Pancreas (tissue), 10 donors: ENCODE data around the gene FOCAD. TPM values are rescaled to one million over a fixed set of nuclear protein-coding genes. Genes with fewer than 3 reads are reported as not detected.

ENCODE experiments used
- ATAC-seq, 4 donors: fragments of 200-7000 bp; cut with Tn5 transposase; one replicate each; pipeline versions ENCODE4 v1.8.0 to v1.9.1; 2020; ENCODE audit warnings: mild to moderate bottlenecking in 4 of 4, moderate library complexity in 4 of 4
- DNase-seq, 6 donors: peaks; one replicate each; pipeline ENCODE4 v3.0.0-alpha.2; 2020
- FAIRE-seq: peaks from 2 replicates; lab custom pipeline; 2012; peaks lifted over from hg19 to GRCh38; lab: Jason Lieb, UNC
- H3K27ac ChIP-seq, 4 donors: fragments of 200-600 bp; sonication (generic); 1 replicate in 3 of 4; 2 replicates in 1 of 4; pipeline versions ENCODE4 v1.5.0 to v1.8.0; 2020
- H3K27me3 ChIP-seq, 4 donors: fragments of 200-600 bp; one replicate each; pipeline ENCODE4 v1.8.0; 2021
- H3K36me3 ChIP-seq, 3 donors: fragments of 200-600 bp; sonication (generic) in 1 of 3; one replicate each; pipeline versions ENCODE4 v1.5.0 to v1.8.0; 2020 to 2021
- H3K4me1 ChIP-seq, 3 donors: fragments of 200-600 bp; one replicate each; pipeline ENCODE4 v1.8.0; 2021
- H3K4me3 ChIP-seq, 4 donors: fragments of 200-600 bp; sonication (generic) in 2 of 4; one replicate each; pipeline versions ENCODE4 v1.5.0 to v1.8.0; 2020 to 2021
- H3K9me3 ChIP-seq, 4 donors: fragments of 200-600 bp; one replicate each; pipeline ENCODE4 v1.8.0; 2021
- WGBS, 2 donors: extraction: QIAGEN DNeasy Blood & Tissue Kit; methylation state at CpG; one replicate each; pipeline ENCODE4 v1.1.7; 2013; 5-methylcytosine and 5-hydroxymethylcytosine counted together
- intact Hi-C, 3 donors: fragments of 100-400 bp; cut with DNase I; formaldehyde crosslinking; loops; one replicate each; pipeline versions ENCODE4 v1.11.1 to v1.14.2; 2022
- polyA plus RNA-seq, 2 donors: library from polyadenylated mRNA; stranded (reverse); fragments of 200-250 nt; gene quantifications; one replicate each; pipeline ENCODE4 v1.2.3, GENCODE V29; 2013
- total RNA-seq, 6 donors: library from RNA; stranded (reverse); fragmentation: NEBNext Ultra II Directional in 4 of 6; extraction: Animal tissue kit (Norgen Biotek cat#: 25700) in 4 of 6; gene quantifications; one replicate each; pipeline versions ENCODE4 v1.2.1 to v1.2.4, GENCODE V29; 2021 to 2023
- TF ChIP-seq, protein P1 (sequence below), 4 donors: fragments of 200-600 bp; sonication (generic) in 3 of 4; IDR thresholded peaks; one replicate each; pipeline versions ENCODE4 v1.5.0 to v1.8.0; 2021; ENCODE audit warnings: antibody characterized with exemption in 4 of 4
- donor health status: healthy with polysubstance abuse.
- donor health status: DM: no; HTN: no; CAD: no; lungs with moderate emphysema.
- donor health status: DM: no; HTN: no; CAD: no.
- donor health status: control.
- donor health status: control.
- donor health status: Bipolar disorder and iron deficiency.
- donor health status: DM: yes; HTN: yes; CAD: no.
- donor health status: DM: no; HTN: no; CAD: no.
- donor health status: DM: no; HTN: no; CAD: no.
- donor health status: DM: yes; HTN: yes; CAD: no.

The FOCAD gene
- total and polyA plus RNA-seq, 8 donors, result 5.4 to 27.7 (median 16.8) TPM

DNA sequence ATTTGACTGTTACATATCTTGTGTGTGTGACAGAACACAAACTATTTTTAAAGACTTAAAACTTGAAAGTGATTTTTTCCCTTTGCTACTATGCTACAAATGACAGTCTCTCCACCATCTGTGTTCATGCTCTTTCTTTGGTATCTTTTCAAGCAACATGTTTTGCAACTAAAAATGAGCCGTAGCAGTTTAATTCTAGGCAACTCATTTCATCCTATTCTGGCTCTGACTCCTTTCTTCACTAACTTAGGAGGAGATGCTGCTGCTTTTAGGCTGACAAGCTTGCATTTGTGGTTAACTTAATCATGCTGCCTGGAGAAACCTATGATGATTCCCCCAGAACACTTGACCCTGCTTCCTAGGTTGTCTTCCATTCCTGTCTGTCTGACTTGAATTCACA is 246.8 kb downstream of the FOCAD start:
- no peaks in the 10 kb centered on the region for H3K4me1 ChIP-seq
- no peak overlapping the region for H3K4me3 ChIP-seq
- ATAC-seq (no peak), FAIRE-seq (no peak), DNase-seq (no peak)
- no peaks in the 10 kb centered on the region for H3K36me3 ChIP-seq
- H3K27me3 ChIP-seq, result no peaks in the 10 kb centered on the region
- H3K27ac ChIP-seq, result no peak overlapping the region
- H3K9me3 ChIP-seq, result no peaks in the 10 kb centered on the region
- intact Hi-C loops, result no loop called here
- TF ChIP-seq, protein P1, sequence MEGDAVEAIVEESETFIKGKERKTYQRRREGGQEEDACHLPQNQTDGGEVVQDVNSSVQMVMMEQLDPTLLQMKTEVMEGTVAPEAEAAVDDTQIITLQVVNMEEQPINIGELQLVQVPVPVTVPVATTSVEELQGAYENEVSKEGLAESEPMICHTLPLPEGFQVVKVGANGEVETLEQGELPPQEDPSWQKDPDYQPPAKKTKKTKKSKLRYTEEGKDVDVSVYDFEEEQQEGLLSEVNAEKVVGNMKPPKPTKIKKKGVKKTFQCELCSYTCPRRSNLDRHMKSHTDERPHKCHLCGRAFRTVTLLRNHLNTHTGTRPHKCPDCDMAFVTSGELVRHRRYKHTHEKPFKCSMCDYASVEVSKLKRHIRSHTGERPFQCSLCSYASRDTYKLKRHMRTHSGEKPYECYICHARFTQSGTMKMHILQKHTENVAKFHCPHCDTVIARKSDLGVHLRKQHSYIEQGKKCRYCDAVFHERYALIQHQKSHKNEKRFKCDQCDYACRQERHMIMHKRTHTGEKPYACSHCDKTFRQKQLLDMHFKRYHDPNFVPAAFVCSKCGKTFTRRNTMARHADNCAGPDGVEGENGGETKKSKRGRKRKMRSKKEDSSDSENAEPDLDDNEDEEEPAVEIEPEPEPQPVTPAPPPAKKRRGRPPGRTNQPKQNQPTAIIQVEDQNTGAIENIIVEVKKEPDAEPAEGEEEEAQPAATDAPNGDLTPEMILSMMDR (IDR thresholded peaks at IDR 0.05), result no peak
- 91 to 95% methylated on average over 1 of the region's 1 CpG for WGBS, 2 donors

DNA sequence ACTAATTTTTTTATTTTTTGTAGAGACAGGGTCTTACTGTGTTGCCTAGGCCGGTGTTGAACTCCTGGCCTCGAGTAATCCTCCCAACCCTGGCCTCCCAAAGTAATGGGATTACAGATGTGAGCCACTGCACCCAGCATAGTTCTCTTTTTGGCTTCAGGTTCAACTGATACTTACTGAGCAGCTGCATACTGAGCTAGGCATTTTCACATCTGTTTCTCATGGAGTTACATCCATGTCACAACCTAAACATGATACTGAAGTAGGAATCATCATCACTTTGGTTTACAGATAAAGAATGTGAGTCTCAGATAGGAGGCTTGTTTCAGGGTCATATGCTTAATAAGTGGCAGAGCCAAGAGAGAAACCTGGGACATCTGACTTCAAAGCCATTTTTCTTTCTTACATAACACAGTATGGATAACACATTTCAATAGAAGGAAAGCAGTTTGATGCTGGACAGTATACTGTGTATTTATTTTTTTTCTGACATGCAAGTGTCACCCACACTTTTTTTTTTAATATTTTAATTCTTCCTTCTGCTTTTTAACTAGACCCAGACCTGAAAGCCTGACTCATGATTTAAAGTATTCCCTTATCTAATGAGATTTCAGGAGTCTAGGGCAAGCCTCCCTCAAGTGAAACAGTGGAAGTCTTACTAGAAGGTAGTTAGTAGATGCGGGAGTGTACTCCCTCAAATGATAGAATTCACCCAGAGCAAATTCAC is 256.6 kb downstream of the FOCAD start:
- no peak overlapping the region for H3K27ac ChIP-seq
- H3K9me3 ChIP-seq, result no peaks in the 10 kb centered on the region
- no peaks in the 10 kb centered on the region for H3K4me1 ChIP-seq
- ATAC-seq (peak; percentile 30 to 68 (median 51)), DNase-seq (no peak), FAIRE-seq (no peak)
- H3K4me3 ChIP-seq, result no peak overlapping the region
- 57 to 60% methylated on average over 3 of the region's 3 CpGs for WGBS, 2 donors
- intact Hi-C loops, result no loop called here
- no peaks in the 10 kb centered on the region for H3K36me3 ChIP-seq
- H3K27me3 ChIP-seq, result no peaks in the 10 kb centered on the region
- TF ChIP-seq, protein P1 (IDR thresholded peaks at IDR 0.05), result no peak

DNA sequence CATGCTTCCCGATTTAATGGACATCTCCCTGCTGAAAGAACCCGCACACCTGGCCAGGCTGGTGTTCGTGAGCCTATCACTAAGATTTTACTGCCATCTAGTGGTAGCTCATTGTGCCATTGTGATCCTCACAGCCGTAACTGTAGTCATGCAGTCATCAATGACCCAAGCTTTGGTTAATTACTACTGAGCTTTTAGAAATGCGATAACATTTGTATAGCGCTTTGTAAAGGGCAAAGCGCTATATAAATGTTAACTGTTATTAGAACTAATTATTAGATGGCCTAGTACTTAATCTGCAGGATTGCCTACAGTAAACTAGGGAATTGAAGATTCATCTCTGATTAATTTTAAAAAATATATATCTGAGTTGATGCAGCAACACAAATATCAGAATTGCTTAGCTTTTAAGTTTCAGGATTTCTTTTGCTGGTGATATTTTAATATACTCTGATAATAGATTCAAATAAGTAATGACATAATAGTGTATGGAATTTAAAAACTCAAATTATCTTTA is 257.2 kb downstream of the FOCAD start:
- Histone ChIP-seq H3K4me3 (no peak overlapping the region), H3K27ac (no peak overlapping the region), H3K36me3 (no peaks in the 10 kb centered on the region), H3K4me1 (no peaks in the 10 kb centered on the region), H3K9me3 (no peaks in the 10 kb centered on the region), H3K27me3 (no peaks in the 10 kb centered on the region)
- intact Hi-C loops, result no loop called here
- peak in 5 of 6 donors; percentile 29 to 63 (median 47) for DNase-seq
- peak; percentile 95 to 100 (median 98) for ATAC-seq
- TF ChIP-seq, protein P1 (IDR thresholded peaks at IDR 0.05), result peak; percentile 54 to 73 (median 65)
- 2% methylated on average over 7 of the region's 7 CpGs for WGBS, 2 donors
- no peak for FAIRE-seq

DNA sequence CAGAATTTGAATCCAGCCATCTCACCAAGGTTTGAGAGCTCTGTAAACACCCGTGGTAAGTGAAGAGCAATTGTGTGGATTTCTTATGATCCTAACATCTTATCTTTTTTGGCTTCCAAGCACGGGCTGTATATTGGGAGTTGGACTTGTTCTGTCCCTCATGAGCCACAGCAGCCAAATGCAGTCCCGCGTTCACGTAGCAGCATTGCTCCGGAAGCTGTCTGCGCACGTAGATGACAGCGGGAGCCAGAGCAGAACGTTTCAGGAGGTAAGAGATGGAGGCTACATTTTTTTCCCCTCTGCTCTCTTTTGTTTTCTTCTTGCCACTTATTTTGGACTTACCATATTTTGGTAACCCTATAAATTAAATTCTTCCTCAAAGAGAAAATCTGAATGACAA is 260.4 kb downstream of the FOCAD start:
- H3K9me3 ChIP-seq, result no peaks in the 10 kb centered on the region
- no peaks in the 10 kb centered on the region for H3K27me3 ChIP-seq
- intact Hi-C loops, result no loop called here
- 79 to 85% methylated on average over 10 of the region's 10 CpGs for WGBS, 2 donors
- no peak for DNase-seq
- H3K4me1 ChIP-seq, result no peaks in the 10 kb centered on the region
- H3K4me3 ChIP-seq, result no peak overlapping the region
- no peak for FAIRE-seq
- H3K36me3 ChIP-seq, result no peaks in the 10 kb centered on the region
- ATAC-seq, result no peak
- TF ChIP-seq, protein P1 (IDR thresholded peaks at IDR 0.05), result no peak
- no peak overlapping the region for H3K27ac ChIP-seq

DNA sequence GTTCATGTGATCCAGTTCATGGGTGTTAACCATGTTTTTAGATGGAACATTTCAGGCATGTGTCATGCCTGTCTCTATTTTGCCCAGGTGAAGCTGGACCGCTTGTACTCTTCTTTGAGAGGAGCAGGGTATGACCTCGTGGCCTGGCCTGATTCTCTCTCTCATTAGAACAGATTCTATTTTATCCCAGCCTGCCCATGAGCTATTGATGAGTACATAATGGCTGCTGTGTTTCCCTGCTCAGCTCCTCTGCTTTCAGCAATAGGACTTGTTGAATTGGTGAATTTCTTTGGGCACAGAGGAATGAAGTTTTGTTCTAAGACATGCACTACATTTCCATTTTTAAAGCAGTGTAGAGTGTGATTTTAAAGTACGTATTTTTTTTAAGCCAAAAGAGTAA is 261.2 kb downstream of the FOCAD start:
- no peaks in the 10 kb centered on the region for H3K36me3 ChIP-seq
- H3K9me3 ChIP-seq, result no peaks in the 10 kb centered on the region
- ATAC-seq (no peak), DNase-seq (no peak), FAIRE-seq (no peak)
- intact Hi-C loops, result no loop called here
- 75 to 83% methylated on average over 3 of the region's 3 CpGs for WGBS, 2 donors
- H3K27ac ChIP-seq, result no peak overlapping the region
- no peaks in the 10 kb centered on the region for H3K27me3 ChIP-seq
- no peaks in the 10 kb centered on the region for H3K4me1 ChIP-seq
- no peak overlapping the region for H3K4me3 ChIP-seq
- TF ChIP-seq, protein P1 (IDR thresholded peaks at IDR 0.05), result no peak
